K562 (cell line): ENCODE measurements around the gene SCYL1. TPM values are rescaled to one million over a fixed set of nuclear protein-coding genes. Genes with fewer than 3 reads are reported as not detected.

ENCODE experiments used
- CEBPG ChIP-seq, 3 experiments: fragments of 200-800 bp in 1 of 3; sonication (Bioruptor generic) in 1 of 3; sonication (generic) in 1 of 3; formaldehyde crosslinking in 1 of 3; IDR thresholded peaks in 2 of 3; conservative IDR thresholded peaks in 1 of 3; 2 replicates each; pipeline versions ENCODE4 v1.6.1 to v1.8.0; 2016 to 2022; ENCODE audit warnings: missing compliant biosample characterization in 2 of 3, missing genetic modification characterization in 2 of 3, mild to moderate bottlenecking in 1 of 3, missing genetic modification reagents in 1 of 3
- CREBBP ChIP-seq: IDR thresholded peaks from one replicate; pipeline ENCODE4 v1.6.1; 2012; ENCODE audit warnings: low read depth, mild to moderate bottlenecking, control low read depth, inconsistent platforms, low read length
- ELK3 ChIP-seq: fragments of 450-650 bp; formaldehyde crosslinking; IDR thresholded peaks from 2 replicates; pipeline ENCODE4 v1.4.0; 2020; ENCODE audit warnings: mild to moderate bottlenecking
- ERF ChIP-seq: fragments of 450-650 bp; formaldehyde crosslinking; IDR thresholded peaks from 2 replicates; pipeline ENCODE4 v1.4.0; 2020; ENCODE audit warnings: mild to moderate bottlenecking, mixed read lengths
- FOXM1 ChIP-seq, 2 experiments: fragments of 450-650 bp in 1 of 2; sonication (generic) in 1 of 2; formaldehyde crosslinking in 1 of 2; IDR thresholded peaks; 2 replicates each; pipeline versions ENCODE4 v1.6.1 to v1.9.0; 2017 to 2022; ENCODE audit warnings: low read depth in 2 of 2, mild to moderate bottlenecking in 2 of 2, missing genetic modification reagents in 1 of 2, moderate library complexity in 1 of 2
- HMG20B ChIP-seq: fragments of 250-450 bp; sonication (Bioruptor Pico); IDR thresholded peaks from 2 replicates; pipeline ENCODE4 v1.5.0; 2021; ENCODE audit warnings: mild to moderate bottlenecking
- MAFG ChIP-seq: fragments of 450-650 bp; conservative IDR thresholded peaks from 2 replicates; pipeline ENCODE4 v1.6.1; 2016; ENCODE audit warnings: missing genetic modification characterization, missing compliant biosample characterization
- MCM2 ChIP-seq: fragments of 450-650 bp; IDR thresholded peaks from 2 replicates; pipeline ENCODE4 v1.6.1; 2017; ENCODE audit warnings: low read depth, mild to moderate bottlenecking
- RBM22 ChIP-seq: fragments of 200-400 bp; formaldehyde crosslinking; IDR thresholded peaks from 2 replicates; pipeline ENCODE4 v1.6.1; 2018; ENCODE audit warnings: low read length, low read depth; ENCODE audit not compliant: poor library complexity, severe bottlenecking
- TFAM ChIP-seq: fragments of 250-450 bp; sonication (Bioruptor Pico); conservative IDR thresholded peaks from 2 replicates; pipeline ENCODE4 v1.5.0; 2021; ENCODE audit warnings: mild to moderate bottlenecking, moderate library complexity
- TOE1 ChIP-seq, 2 experiments: fragments of 450-650 bp in 1 of 2; sonication (generic) in 1 of 2; formaldehyde crosslinking in 1 of 2; IDR thresholded peaks; 2 replicates each; pipeline versions ENCODE4 v1.7.1 to v1.8.0; 2016 to 2022; ENCODE audit warnings: borderline replicate concordance in 2 of 2, mild to moderate bottlenecking in 2 of 2, antibody characterized with exemption in 1 of 2, inconsistent platforms in 1 of 2, low read depth in 1 of 2, missing genetic modification reagents in 1 of 2, moderate library complexity in 1 of 2
- ZBTB11 ChIP-seq, 3 experiments: fragments of 200-800 bp in 1 of 3; fragments of 250-450 bp in 1 of 3; fragments of 450-650 bp in 1 of 3; sonication (Bioruptor Pico) in 1 of 3; sonication (Bioruptor generic) in 1 of 3; formaldehyde crosslinking in 1 of 3; IDR thresholded peaks; 2 replicates each; pipeline versions ENCODE4 v1.6.1 to v1.8.0; 2016 to 2022; ENCODE audit warnings: mild to moderate bottlenecking in 2 of 3, missing genetic modification characterization in 2 of 3, missing compliant biosample characterization in 1 of 3, moderate library complexity in 1 of 3
- polyA plus RNA-seq, 8 experiments: library from polyadenylated mRNA; depleted of rRNA in 4 of 8; stranded (reverse) in 5 of 8; unstranded in 3 of 8; fragments of >200 nt; fragmentation: Nextera tagmentation in 2 of 8; fragmentation: Illumina TruSeq in 1 of 8; extraction: Ambion mirVana in 2 of 8; extraction: Trizol in 1 of 8; gene quantifications; 2 replicates each; pipeline versions ENCODE4 v1.2.1 to v1.2.3, GENCODE V29; 2011 to 2014; ENCODE audit warnings: inconsistent platforms in 1 of 8, missing spikeins in 1 of 8
- total RNA-seq, 7 experiments: library from RNA; depleted of rRNA in 6 of 7; stranded (reverse); fragments of >200 nt in 6 of 7; fragmentation: Illumina TruSeq in 2 of 7; extraction: Trizol in 2 of 7; gene quantifications; 2 replicates each; pipeline versions ENCODE4 v1.2.1 to v1.2.3, GENCODE V29; 2011 to 2021; ENCODE audit warnings: low replicate concordance in 1 of 7
- TF ChIP-seq, protein P1 (sequence below): sonication (generic); IDR thresholded peaks from 2 replicates; pipeline ENCODE4 v1.6.1; 2016

SCYL1 gene
- total and polyA plus RNA-seq, 9 of the 15 experiments (the other 6 are each of a cell fraction or from before 2014, with no cell fraction given): 1.9 to 145 (median 57.6) TPM

GRCh38 chr11:65503949-65504673 is 20.8 kb upstream of the SCYL1 start (continued):
- no peak for TF ChIP-seq MAFG (tag)
- TF ChIP-seq HMG20B: peak; percentile 35; the same call in 1 of the 2 replicates
- no peak for TF ChIP-seq ZBTB11 (CRISPR knock-in tag; IDR thresholded peaks at IDR 0.05)
- no peak; the same call in 1 of the 2 replicates for TF ChIP-seq ERF (CRISPR knock-in tag)
- TF ChIP-seq, protein P1, sequence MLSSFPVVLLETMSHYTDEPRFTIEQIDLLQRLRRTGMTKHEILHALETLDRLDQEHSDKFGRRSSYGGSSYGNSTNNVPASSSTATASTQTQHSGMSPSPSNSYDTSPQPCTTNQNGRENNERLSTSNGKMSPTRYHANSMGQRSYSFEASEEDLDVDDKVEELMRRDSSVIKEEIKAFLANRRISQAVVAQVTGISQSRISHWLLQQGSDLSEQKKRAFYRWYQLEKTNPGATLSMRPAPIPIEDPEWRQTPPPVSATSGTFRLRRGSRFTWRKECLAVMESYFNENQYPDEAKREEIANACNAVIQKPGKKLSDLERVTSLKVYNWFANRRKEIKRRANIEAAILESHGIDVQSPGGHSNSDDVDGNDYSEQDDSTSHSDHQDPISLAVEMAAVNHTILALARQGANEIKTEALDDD: no peak
- TF ChIP-seq MCM2: no peak
- TF ChIP-seq FOXM1 (IDR thresholded peaks at IDR 0.05; ENCODE audit: low read depth): no peak
- TF ChIP-seq FOXM1 (CRISPR knock-in tag; IDR thresholded peaks at IDR 0.05; ENCODE audit: low read depth): no peak; the same call in 1 of the 2 replicates
- peak; percentile 95 for TF ChIP-seq RBM22
- TF ChIP-seq CEBPG (CRISPR knock-in tag; IDR thresholded peaks at IDR 0.05): no peak
- no peak for TF ChIP-seq CEBPG (tag; conservative IDR thresholded peaks at IDR 0.05 in 1 of 2, IDR thresholded peaks at IDR 0.05 in 1 of 2)
- peak; percentile 40; the same call in 1 of the 2 replicates for TF ChIP-seq ELK3 (CRISPR knock-in tag)
- no peak for TF ChIP-seq TOE1 (IDR thresholded peaks at IDR 0.05; ENCODE audit: borderline replicate concordance)
- no peak for TF ChIP-seq TOE1 (CRISPR knock-in tag; IDR thresholded peaks at IDR 0.05; ENCODE audit: borderline replicate concordance, low read depth)
- no peak for TF ChIP-seq CREBBP
- no peak for TF ChIP-seq TFAM (CRISPR knock-in tag)
